Osteoblast (primary cell): ENCODE measurements around the gene IL17REL. TPM values are rescaled to one million over a fixed set of nuclear protein-coding genes. Genes with fewer than 3 reads are reported as not detected.

ENCODE experiments used
- DNase-seq: peaks from one replicate; pipeline ENCODE4 v3.0.0; 2011; ENCODE audit warnings: low spot score, mixed read lengths; ENCODE audit not compliant: insufficient read length; ENCODE audit errors: missing footprints
- H2AFZ ChIP-seq: 2 replicates; pipeline ENCODE4 v1.6.0; 2011; ENCODE audit warnings: mild to moderate bottlenecking, low read length
- H3K27ac ChIP-seq: 2 replicates; pipeline ENCODE4 v1.5.1; 2011; ENCODE audit warnings: mild to moderate bottlenecking, low read depth, low read length, moderate library complexity
- H3K27me3 ChIP-seq: 2 replicates; pipeline ENCODE4 v1.6.0; 2012; ENCODE audit warnings: mild to moderate bottlenecking, control low read depth, inconsistent platforms, low read length, moderate library complexity; ENCODE audit not compliant: insufficient read depth
- H3K36me3 ChIP-seq: 2 replicates; pipeline ENCODE4 v1.5.1; 2011; ENCODE audit warnings: mild to moderate bottlenecking, low read length, control low read depth, moderate library complexity; ENCODE audit not compliant: insufficient read depth
- H3K4me1 ChIP-seq: 2 replicates; pipeline ENCODE4 v1.5.1; 2011; ENCODE audit warnings: mild to moderate bottlenecking, low read length, control low read depth, moderate library complexity; ENCODE audit not compliant: insufficient read depth
- H3K4me2 ChIP-seq: 2 replicates; pipeline ENCODE4 v1.6.0; 2011; ENCODE audit warnings: mild to moderate bottlenecking, low read length; ENCODE audit not compliant: insufficient read depth
- H3K4me3 ChIP-seq: fragments of 200-600 bp; sonication (generic); 3 replicates; pipeline ENCODE4 v1.5.1; 2012; ENCODE audit warnings: mild to moderate bottlenecking, low read length, inconsistent platforms; ENCODE audit not compliant: insufficient read depth
- H3K79me2 ChIP-seq: 2 replicates; pipeline ENCODE4 v1.6.0; 2012; ENCODE audit warnings: mild to moderate bottlenecking, low read length, control low read depth, inconsistent platforms; ENCODE audit not compliant: insufficient read depth
- H3K9me3 ChIP-seq: 2 replicates; pipeline ENCODE4 v1.5.1; 2011; ENCODE audit warnings: low read depth, low read length, control low read depth
- H4K20me1 ChIP-seq: 2 replicates; pipeline ENCODE4 v1.6.0; 2012; ENCODE audit warnings: mild to moderate bottlenecking, low read length, control low read depth; ENCODE audit not compliant: insufficient read depth
- total RNA-seq: library from RNA; depleted of rRNA; stranded (reverse); fragments of >200 nt; gene quantifications from 2 replicates; pipeline ENCODE4 v1.2.3, GENCODE V29; 2012
- TF ChIP-seq, protein P1 (sequence below): IDR thresholded peaks from 2 replicates; pipeline ENCODE4 v1.5.1; 2011; ENCODE audit warnings: mild to moderate bottlenecking, low read depth, low read length, moderate library complexity; ENCODE audit errors: extremely low read depth

IL17REL gene
- total RNA-seq, 1 donor, result not detected

GRCh38 chr22:49994361-49995040 lies 18.1 kb downstream of the IL17REL start:
- DNase-seq, result peak; percentile 70
- Histone ChIP-seq H3K4me1 (no peaks in the 10 kb centered on the region), H3K9me3 (no peaks in the 10 kb centered on the region), H3K79me2 (no peaks in the 10 kb centered on the region), H4K20me1 (no peaks in the 10 kb centered on the region), H3K27me3 (no peaks in the 10 kb centered on the region), H3K4me3 (no peak overlapping the region), H2AFZ (no peak overlapping the region), H3K4me2 (no peak overlapping the region), H3K36me3 (no peaks in the 10 kb centered on the region), H3K27ac (no peak overlapping the region)
- TF ChIP-seq, protein P1, sequence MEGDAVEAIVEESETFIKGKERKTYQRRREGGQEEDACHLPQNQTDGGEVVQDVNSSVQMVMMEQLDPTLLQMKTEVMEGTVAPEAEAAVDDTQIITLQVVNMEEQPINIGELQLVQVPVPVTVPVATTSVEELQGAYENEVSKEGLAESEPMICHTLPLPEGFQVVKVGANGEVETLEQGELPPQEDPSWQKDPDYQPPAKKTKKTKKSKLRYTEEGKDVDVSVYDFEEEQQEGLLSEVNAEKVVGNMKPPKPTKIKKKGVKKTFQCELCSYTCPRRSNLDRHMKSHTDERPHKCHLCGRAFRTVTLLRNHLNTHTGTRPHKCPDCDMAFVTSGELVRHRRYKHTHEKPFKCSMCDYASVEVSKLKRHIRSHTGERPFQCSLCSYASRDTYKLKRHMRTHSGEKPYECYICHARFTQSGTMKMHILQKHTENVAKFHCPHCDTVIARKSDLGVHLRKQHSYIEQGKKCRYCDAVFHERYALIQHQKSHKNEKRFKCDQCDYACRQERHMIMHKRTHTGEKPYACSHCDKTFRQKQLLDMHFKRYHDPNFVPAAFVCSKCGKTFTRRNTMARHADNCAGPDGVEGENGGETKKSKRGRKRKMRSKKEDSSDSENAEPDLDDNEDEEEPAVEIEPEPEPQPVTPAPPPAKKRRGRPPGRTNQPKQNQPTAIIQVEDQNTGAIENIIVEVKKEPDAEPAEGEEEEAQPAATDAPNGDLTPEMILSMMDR, result no peak

DNA sequence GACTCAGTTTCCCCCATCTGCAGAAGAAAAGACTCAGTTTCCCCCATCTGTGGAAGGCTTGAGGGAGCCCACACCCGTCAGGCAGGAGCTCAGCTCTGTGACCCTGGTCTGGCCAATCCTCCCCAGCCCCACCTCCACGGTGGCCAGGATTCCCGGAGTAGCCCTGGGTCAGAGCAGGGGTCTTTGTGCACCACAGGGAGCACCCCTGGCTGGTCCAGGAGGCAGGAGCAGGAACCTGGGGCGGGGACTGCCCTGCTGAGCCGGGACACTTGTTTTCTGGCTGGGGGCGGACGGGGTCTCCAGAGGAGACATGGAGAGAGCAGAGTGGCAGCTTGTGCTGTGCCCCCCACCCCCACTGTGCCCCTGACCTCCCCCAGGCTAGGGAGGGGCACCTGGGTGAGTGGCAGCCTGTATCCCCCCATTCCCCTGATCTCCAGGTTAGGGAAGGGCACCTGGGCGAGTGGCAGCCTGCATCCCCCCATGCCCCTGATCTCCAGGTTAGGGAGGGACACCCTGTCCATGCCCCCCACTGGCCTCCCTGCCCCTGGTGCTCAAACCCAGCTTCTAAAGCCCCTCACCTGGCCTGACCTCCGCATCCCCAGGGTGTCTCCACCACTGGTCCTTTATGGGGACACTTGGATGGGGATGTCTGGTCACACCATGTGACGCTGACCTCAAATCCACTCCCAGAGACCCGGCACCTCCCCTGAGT lies 18.8 kb downstream of the IL17REL start:
- Histone ChIP-seq H3K36me3 (no peaks in the 10 kb centered on the region), H3K4me1 (no peaks in the 10 kb centered on the region), H4K20me1 (no peaks in the 10 kb centered on the region), H3K27ac (no peak overlapping the region), H3K4me3 (no peak overlapping the region), H3K79me2 (no peaks in the 10 kb centered on the region), H3K27me3 (no peaks in the 10 kb centered on the region), H3K4me2 (no peak overlapping the region), H2AFZ (no peak overlapping the region), H3K9me3 (no peaks in the 10 kb centered on the region)
- DNase-seq, result peak; percentile 54
- TF ChIP-seq, protein P1, result no peak

GRCh38 chr22:49992921-49993648 lies 19.5 kb downstream of the IL17REL start:
- H4K20me1 ChIP-seq, result no peaks in the 10 kb centered on the region
- DNase-seq, result peak; percentile 98
- no peaks in the 10 kb centered on the region for H3K79me2 ChIP-seq
- H3K4me1 ChIP-seq, result no peaks in the 10 kb centered on the region
- no peaks in the 10 kb centered on the region for H3K27me3 ChIP-seq
- H3K9me3 ChIP-seq, result no peaks in the 10 kb centered on the region
- H3K4me2 ChIP-seq, result no peak overlapping the region
- H2AFZ ChIP-seq, result no peak overlapping the region
- H3K27ac ChIP-seq, result no peak overlapping the region
- H3K4me3 ChIP-seq, result no peak overlapping the region
- TF ChIP-seq, protein P1, result peak; percentile 68
- H3K36me3 ChIP-seq, result no peaks in the 10 kb centered on the region
